ENCODE data around the gene SLC8A1.

The SLC8A1 gene

DNA sequence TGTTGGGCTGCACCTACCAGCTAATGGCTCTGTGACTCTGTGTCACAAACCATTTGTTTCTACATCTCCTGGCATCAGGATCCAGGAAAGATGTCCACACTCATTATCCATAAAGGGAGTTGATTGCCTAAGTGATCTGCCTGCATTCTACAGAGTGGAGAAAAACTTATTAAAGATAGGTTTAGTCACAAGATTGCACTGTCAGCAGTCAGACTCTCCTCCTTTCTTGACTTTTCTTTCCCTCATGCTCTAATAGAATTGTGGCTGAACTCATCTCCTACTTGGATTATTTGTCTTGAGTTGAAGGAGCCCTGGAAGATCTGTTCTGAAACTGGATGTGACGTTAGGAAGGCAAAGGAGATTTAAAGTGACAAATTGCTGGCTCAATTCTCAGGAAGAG lies 152.7 kb downstream of the SLC8A1 start:
- H3K27me3 ChIP-seq (ENCODE audit: insufficient read depth, low read length, poor library complexity) = no peaks in the 10 kb centered on the region
- H3K4me3 ChIP-seq (ENCODE audit: low read depth in 1 of 2, low read length in 2 of 2) = no peak overlapping the region
- no peak for DNase-seq
- no peak overlapping the region for H2AFZ ChIP-seq (ENCODE audit: low read depth, low read length)
- no peak overlapping the region for H3K4me2 ChIP-seq (ENCODE audit: insufficient read depth, low read length)
- no peaks in the 10 kb centered on the region for H3K79me2 ChIP-seq (ENCODE audit: insufficient read depth, low read length)
- no peaks in the 10 kb centered on the region for H3K4me1 ChIP-seq (ENCODE audit: insufficient read depth, low read length)
- H3K9me3 ChIP-seq (ENCODE audit: insufficient read depth, low read length, severe bottlenecking) = no peaks in the 10 kb centered on the region
- H3K27ac ChIP-seq (ENCODE audit: low read length) = no peak overlapping the region
- no peaks in the 10 kb centered on the region for H4K20me1 ChIP-seq (ENCODE audit: insufficient read depth, low read length)
- no peak overlapping the region for H3K9ac ChIP-seq (ENCODE audit: low read depth, low read length)
- H3K36me3 ChIP-seq (ENCODE audit: insufficient read depth, low read length) = no peaks in the 10 kb centered on the region
- TF ChIP-seq EZH2 (IDR thresholded peaks at IDR 0.05; ENCODE audit: borderline replicate concordance, low read depth, low read length, severe bottlenecking) = no peak
- TF ChIP-seq, protein P1, sequence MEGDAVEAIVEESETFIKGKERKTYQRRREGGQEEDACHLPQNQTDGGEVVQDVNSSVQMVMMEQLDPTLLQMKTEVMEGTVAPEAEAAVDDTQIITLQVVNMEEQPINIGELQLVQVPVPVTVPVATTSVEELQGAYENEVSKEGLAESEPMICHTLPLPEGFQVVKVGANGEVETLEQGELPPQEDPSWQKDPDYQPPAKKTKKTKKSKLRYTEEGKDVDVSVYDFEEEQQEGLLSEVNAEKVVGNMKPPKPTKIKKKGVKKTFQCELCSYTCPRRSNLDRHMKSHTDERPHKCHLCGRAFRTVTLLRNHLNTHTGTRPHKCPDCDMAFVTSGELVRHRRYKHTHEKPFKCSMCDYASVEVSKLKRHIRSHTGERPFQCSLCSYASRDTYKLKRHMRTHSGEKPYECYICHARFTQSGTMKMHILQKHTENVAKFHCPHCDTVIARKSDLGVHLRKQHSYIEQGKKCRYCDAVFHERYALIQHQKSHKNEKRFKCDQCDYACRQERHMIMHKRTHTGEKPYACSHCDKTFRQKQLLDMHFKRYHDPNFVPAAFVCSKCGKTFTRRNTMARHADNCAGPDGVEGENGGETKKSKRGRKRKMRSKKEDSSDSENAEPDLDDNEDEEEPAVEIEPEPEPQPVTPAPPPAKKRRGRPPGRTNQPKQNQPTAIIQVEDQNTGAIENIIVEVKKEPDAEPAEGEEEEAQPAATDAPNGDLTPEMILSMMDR (IDR thresholded peaks at IDR 0.05; ENCODE audit: borderline replicate concordance, extremely low read depth, low read length, poor library complexity, severe bottlenecking) = no peak
- no peak for ATAC-seq (ENCODE audit: insufficient read depth, low read depth)

- Histone ChIP-seq H4K20me1 (ENCODE audit: insufficient read depth, low read length) (no peaks in the 10 kb centered on the region), H3K9ac (ENCODE audit: low read depth, low read length) (no peak overlapping the region), H3K36me3 (ENCODE audit: insufficient read depth, low read length) (no peaks in the 10 kb centered on the region), H3K4me2 (ENCODE audit: insufficient read depth, low read length) (no peak overlapping the region), H3K79me2 (ENCODE audit: insufficient read depth, low read length) (no peaks in the 10 kb centered on the region), H3K4me3 (ENCODE audit: low read depth in 1 of 2, low read length in 2 of 2) (no peak overlapping the region), H3K27me3 (ENCODE audit: insufficient read depth, low read length, poor library complexity) (no peaks in the 10 kb centered on the region), H3K4me1 (ENCODE audit: insufficient read depth, low read length) (no peaks in the 10 kb centered on the region), H2AFZ (ENCODE audit: low read depth, low read length) (no peak overlapping the region), H3K27ac (ENCODE audit: low read length) (no peak overlapping the region), H3K9me3 (ENCODE audit: insufficient read depth, low read length, severe bottlenecking) (no peaks in the 10 kb centered on the region)
- TF ChIP-seq EZH2 (IDR thresholded peaks at IDR 0.05; ENCODE audit: borderline replicate concordance, low read depth, low read length, severe bottlenecking) = no peak
- TF ChIP-seq, protein P1 (IDR thresholded peaks at IDR 0.05; ENCODE audit: borderline replicate concordance, extremely low read depth, low read length, poor library complexity, severe bottlenecking) = no peak
- no peak for DNase-seq
- ATAC-seq (ENCODE audit: insufficient read depth, low read depth) = no peak
Measured at GRCh38 chr2:40298026-40298425, 153.9 kb downstream of the SLC8A1 start.

- TF ChIP-seq, protein P1 (IDR thresholded peaks at IDR 0.05; ENCODE audit: borderline replicate concordance, extremely low read depth, low read length, poor library complexity, severe bottlenecking) = no peak
- no peak for TF ChIP-seq EZH2 (IDR thresholded peaks at IDR 0.05; ENCODE audit: borderline replicate concordance, low read depth, low read length, severe bottlenecking)
- H3K27ac ChIP-seq (ENCODE audit: low read length) = no peak overlapping the region
- H3K79me2 ChIP-seq (ENCODE audit: insufficient read depth, low read length) = no peaks in the 10 kb centered on the region
- H3K27me3 ChIP-seq (ENCODE audit: insufficient read depth, low read length, poor library complexity) = no peaks in the 10 kb centered on the region
- H3K4me3 ChIP-seq (ENCODE audit: low read depth in 1 of 2, low read length in 2 of 2) = no peak overlapping the region
- H3K4me1 ChIP-seq (ENCODE audit: insufficient read depth, low read length) = peaks cover 9% of the 10 kb centered on the region
- no peaks in the 10 kb centered on the region for H4K20me1 ChIP-seq (ENCODE audit: insufficient read depth, low read length)
- no peaks in the 10 kb centered on the region for H3K9me3 ChIP-seq (ENCODE audit: insufficient read depth, low read length, severe bottlenecking)
- no peak overlapping the region for H2AFZ ChIP-seq (ENCODE audit: low read depth, low read length)
- no peaks in the 10 kb centered on the region for H3K36me3 ChIP-seq (ENCODE audit: insufficient read depth, low read length)
- H3K9ac ChIP-seq (ENCODE audit: low read depth, low read length) = no peak overlapping the region
- DNase-seq (no peak), ATAC-seq (ENCODE audit: insufficient read depth, low read depth) (no peak)
- no peak overlapping the region for H3K4me2 ChIP-seq (ENCODE audit: insufficient read depth, low read length)
Measured at GRCh38 chr2:40292291-40292690, 159.6 kb downstream of the SLC8A1 start.
